CD4-positive, alpha-beta T cell treated with Interleukin-1 beta for 1 hour (primary cell): ENCODE results near the gene WDR19.
"Not testable (repeated sequence)": the region's sequence is repeated elsewhere in the genome, so short reads cannot be mapped to it uniquely, and the experiment has no call there.

Experiments used
- DNase-seq, 2 donors: peaks; one replicate each; pipeline ENCODE4 v3.0.0-alpha.2; 2020 to 2022

Gene WDR19

DNA sequence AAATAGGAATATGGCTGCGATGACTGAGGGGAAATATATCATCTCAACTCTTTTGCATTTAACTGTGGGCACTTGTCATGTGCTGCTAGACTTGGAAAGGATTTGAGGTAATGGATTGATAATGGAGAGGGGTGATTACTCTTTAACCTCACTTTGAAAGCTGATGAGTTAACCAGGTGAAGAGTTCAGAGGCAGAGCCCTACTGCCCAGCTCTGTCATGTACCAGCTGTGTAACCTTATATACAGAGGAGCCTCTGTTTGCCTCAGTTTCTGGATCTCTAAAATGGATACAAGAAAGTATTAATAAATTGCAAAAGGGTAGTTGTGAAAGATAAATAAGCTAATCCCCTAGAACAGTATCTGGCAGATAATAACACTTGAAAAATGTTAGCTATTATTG is 51.5 kb downstream of the WDR19 start:
- DNase-seq: no peak

GRCh38 chr4:39235021-39235420 is 52.7 kb downstream of the WDR19 start:
- DNase-seq: no peak

DNA sequence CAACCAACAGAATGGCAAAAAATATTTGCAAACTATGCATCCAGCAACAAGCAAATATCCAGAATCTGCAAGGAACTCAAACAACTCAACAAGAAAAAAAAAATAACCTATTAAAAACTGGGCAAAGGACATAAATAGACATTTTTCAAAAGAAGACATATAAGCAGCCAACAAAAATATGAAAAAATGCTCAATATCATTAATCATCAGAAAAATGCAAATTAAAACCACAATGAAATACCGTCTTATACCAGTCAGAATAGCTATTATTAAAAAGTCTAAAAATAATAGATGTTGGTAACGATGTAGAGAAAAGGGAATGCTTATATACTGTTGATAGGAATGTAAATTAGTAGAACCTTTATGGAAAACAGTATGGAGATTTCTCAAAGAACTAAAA is 53.4 kb downstream of the WDR19 start:
- DNase-seq: no peak

- no peak for DNase-seq
Measured at GRCh38 chr4:39237179-39237578, 54.9 kb downstream of the WDR19 start.

DNA sequence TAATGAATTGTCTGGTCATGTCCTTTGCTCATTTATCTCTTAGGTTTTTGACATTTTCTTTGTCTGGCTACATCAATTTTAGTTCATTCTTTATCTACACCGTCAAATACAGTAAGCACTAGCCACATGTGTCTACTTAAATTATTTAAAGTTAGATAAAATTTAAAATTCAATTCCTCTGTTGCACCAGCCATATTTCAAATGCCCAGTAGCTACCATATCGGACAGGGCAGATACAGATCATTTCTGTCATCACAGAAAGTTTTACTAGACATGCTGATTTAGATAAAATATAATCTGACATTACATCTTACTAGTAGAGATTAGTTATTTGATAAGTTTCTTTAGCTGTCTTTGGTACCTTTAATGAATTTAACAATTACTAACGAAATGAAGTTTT is 61.1 kb downstream of the WDR19 start:
- no peak for DNase-seq

DNA sequence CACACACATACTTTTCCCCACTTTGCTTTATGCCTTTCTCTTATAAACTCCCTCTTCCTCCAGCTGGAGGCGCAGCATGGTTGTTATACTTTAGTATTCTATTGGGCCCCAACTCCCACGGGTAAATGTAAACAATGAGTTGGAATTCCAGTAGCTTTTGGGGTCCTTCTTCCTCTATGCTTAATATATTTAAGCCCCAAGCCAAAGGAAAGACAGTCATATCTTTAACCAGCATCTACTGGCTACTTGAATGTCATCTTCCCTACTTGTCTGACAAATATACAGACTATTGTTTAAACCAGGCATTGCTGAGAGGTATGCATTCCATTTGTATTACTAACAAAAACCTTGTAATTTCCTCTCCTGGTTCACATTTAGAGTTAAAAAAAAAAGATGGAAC is 72.9 kb downstream of the WDR19 start:
- DNase-seq: no peak

DNA sequence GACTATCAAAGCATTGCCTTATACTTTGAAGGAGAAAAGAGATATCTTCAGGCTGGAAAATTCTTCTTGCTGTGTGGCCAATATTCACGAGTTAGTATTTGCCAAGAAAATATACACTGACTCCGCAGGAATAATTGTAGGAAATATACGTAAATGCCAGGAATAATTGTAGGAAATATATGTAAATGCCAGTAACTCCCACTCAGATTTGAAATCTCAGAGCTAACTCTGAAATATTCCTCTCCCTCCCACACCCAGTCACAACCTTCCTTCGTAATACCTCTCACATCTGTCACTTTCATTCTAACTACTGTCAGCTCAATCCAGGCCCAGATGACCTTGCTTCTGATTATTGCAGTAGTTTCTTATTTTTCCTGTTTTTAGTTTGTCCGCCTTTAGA is 73.5 kb downstream of the WDR19 start:
- DNase-seq: no peak

GRCh38 chr4:39256436-39256835 is 74.1 kb downstream of the WDR19 start:
- DNase-seq: no peak

DNA sequence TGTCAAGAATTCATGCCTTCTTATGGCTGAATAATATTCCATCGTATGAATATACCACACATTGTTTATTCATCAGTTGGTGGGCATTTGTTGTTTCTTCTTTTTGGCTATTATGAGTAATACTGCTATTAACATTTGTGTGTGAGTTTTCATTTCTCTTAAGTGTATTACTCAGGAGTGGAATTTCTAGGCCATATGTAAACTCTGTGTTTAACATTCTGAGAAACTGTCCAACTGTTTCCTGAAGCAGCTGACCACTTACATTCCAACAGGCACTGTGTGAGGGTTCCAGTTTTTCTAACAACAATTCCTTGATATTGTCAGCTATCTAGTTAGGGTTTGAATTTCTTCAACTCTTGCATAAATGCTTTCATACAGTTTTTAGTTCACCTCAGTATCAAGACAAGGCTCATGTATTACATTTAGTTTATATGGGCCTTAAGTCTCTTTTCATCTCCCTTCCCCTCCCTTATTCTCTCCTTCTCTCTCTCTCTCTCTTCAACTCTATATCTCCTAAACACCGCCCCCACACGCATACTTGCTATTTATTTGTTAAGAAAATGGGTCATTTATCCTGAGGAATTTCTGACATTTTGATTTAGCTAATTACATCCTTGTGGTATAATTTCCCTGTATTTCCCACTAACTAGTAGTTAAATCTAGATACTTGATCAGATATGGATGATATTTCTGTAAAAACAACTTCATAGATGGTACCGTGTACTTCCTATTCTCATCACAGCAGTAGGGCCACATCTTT is 77.4 kb downstream of the WDR19 start:
- DNase-seq: no peak

DNA sequence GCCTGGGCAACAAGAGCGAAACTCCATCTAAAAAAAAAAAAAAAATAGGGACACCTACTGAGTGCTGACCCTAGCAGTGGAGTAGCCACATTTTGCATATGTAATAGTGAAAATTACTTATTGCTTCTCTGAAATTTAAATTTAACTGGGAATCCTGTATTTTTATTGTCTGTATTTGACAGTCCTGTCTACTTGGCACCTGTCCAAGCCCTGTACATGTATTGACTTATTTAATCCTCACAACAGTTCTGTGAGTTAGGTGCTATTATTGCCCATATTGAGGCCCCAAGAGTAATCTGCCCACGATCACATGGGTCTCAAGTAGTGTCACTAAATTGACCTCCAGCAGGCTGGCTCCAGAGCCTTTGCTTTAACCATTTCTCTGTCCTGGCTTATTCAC is 81.6 kb downstream of the WDR19 start:
- DNase-seq: no peak

DNA sequence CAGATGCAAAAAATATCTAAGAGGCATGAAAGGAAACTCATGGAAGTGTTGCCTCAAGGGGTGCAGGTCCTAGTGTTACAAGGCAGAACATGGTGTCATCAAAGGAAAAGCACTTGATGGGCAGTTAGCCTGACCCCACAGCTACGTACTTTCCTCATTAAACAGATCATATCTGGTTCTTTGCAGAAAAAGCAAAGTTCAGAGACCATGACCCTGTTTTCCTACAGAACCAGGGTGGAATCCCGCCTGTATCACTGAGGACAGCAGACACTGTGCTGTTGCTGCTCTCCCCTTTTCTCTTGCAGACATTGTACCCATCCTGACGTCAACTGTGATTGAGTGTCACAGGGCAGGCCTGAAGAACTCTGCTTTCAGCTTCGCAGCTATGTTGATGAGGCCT is 92.2 kb downstream of the WDR19 start:
- DNase-seq: no peak

GRCh38 chr4:39277661-39278060 is 95.3 kb downstream of the WDR19 start:
- not testable (repeated sequence) for DNase-seq

DNA sequence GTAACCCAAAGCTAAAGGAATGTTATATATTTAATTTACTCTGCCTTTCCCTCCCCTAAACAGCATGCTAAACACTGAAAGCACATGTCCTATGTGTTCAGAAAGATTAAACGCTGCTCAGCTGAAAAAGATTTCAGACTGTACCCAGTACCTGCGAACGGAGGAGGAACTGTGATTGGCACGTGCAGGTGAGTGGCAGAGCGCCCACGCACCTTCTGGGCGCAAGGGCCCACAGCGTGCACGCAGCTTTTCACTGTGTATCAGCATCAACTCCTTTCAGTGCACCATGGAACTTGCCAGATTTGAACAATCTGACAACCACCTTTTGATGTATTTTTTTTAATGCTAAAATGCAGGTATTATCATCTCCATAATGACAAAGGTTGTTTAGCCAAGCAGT is 96.1 kb downstream of the WDR19 start:
- no peak for DNase-seq

DNA sequence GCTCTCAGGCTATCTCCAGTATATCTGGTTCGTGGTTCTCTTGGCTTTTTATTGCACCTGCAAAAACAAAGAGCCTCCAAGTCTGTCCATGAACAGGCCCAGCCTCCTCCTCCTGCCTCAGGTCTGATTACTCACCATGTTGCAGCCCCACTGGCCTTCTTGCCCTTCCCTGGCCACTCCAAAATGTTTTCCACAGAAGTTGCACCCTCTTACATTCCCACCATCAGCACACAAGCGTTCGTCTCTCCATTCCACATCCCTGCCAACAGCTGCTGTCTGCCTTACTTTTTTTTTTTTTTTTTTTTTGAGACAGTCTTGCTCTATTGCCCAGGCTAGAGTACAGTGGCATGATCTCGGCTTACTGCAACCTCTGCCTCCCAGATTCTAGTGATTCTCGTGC is 97.1 kb downstream of the WDR19 start:
- no peak for DNase-seq

DNA sequence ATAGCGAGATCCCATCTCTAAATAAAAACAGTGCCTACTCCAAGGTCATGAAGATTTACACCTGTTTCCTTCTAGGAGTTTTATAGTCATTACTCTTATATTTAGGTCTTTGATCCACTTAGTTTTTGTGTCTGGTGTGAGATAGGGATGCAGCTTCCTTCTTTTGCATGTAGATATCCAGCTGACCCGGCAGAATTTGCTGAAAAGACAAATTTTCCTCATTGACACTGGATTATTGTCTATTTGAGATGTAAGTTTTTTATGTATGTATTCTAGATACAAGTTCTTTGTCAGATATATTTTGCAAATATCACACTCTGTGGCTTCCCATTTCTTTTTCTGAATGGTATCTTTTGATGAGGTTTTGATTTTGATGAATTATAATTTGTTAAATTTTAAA is 98.4 kb downstream of the WDR19 start:
- no peak for DNase-seq

GRCh38 chr4:39285111-39285795 is 102.9 kb downstream of the WDR19 start:
- no peak for DNase-seq

DNA sequence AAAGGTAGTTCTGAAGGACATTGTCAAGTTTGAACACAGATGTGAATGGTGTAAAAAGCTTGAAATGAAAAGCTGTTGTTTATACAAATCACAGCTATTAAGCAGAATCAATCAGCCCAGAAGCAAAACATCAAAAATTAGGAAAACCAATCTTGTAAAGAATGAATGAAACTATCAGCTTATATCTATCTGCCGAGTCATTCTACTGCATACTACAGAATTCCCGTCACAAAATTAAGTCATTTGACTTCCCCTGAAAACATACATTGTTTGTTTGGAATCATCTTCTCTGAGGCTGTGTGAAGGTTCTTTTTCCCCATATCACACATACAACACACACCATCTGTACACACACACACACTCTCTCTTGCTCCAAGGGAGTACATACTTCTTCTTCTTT is 103.5 kb downstream of the WDR19 start:
- no peak for DNase-seq

DNA sequence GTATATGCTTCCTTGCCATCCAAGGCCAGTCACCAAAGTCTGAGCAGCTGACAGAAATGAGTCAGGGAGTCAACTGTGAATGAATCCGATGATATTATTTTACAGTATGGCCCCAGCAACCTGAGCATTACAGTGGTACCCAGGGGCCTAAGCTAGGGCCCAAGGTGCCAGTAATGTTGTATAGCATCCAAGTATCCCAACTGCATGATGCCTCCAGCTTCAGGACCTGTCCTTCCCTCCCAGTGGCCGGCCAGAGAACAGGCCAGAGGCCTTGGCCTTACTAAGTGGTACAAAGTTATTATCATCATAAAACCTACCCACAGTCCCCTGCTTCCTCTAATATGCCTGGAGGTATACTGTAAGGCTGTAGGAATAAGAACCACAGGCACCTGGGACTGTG is 103.9 kb downstream of the WDR19 start:
- DNase-seq: no peak

DNA sequence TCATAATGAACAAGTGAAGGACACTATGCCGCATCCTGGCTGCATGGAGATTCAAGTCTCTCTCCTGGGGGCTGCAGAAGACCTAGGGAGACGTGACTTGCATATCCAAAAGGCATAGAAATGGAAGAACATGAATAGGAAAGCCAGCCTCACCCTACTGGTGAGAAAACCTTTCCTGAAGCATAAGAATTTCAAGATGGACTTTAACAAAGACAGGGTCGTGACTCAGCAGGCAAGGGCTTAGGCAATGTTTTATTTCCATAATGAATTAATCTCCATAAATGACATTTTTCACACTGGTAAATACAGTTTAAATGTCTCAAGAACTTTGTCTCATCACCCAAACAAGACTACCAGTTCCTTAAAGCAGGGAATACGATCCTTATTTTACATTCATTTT is 104.9 kb downstream of the WDR19 start:
- DNase-seq: no peak

DNA sequence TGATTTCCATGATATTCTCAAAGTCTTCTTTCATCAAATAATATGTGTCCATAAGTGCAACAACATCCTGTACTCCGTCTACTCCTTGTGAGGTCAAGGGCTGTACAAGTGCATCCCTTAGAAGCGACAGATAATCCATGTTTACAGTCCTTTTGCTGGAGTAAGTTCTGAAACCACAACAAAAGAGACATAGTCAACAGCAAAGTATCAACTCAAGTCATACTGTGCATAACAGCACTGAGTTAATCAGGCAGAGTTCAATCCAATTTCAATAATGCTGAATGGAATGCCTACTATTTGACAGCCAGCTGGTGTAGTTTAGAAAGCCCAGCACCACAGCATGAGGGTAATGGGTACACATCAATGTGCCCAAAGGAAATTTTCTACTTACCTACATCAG is 109.4 kb downstream of the WDR19 start:
- no peak for DNase-seq

GRCh38 chr4:39292433-39292832 is 110.1 kb downstream of the WDR19 start:
- DNase-seq: not testable (repeated sequence)

DNA sequence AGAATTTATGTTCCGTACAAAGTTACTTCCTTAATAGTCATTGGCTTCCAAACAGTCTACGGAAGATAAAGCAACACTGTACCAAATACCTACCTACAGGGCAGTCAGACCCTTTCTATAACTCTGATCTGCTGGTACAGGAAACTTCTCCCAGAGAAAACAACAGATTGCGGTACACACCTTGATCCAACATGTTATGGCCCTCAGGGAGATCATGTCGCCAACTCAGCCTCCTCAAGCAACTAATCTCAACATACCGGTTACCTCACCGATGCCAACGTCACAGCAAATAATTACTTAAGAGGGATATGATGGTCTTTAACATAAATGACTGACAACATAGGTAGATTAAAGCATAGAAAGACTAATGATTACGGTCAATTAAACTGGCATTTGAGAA is 113.5 kb downstream of the WDR19 start:
- DNase-seq: no peak

DNA sequence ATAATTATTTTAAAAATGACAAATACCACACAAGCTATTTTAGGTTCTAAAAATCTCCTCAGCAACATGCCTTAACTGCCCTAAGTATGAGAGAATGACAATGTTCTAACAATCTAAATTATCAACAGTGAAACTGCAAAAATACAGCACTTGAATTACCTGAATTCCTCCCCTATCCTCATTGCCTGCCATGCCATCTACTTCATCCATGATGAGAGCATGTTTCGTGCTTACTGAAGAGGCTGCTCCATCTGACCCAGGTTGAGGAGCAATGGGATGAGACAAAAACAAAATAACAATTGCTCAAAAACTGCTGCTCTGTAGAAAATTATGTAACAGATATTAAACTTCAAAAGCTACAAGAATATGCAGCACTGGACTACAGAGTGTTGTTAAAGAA is 120.6 kb downstream of the WDR19 start:
- no peak for DNase-seq

DNA sequence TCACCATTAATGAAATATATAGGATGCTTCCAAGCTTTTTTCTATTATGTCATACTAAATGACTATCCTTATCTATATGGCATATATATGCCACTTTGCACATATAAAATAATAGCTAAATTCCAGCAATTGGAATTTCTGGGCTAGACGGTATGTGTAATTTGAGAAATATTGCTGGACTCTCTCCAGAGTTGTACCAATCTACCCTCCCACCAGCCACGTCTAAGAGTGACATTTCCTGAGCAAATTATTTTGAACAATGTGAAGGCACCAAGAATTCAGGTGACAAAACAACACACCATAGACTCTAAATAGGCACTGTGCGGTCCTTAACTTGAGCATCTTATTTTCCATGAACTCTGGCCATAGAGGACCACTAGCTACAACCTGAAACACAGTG is 121.5 kb downstream of the WDR19 start:
- no peak for DNase-seq

DNA sequence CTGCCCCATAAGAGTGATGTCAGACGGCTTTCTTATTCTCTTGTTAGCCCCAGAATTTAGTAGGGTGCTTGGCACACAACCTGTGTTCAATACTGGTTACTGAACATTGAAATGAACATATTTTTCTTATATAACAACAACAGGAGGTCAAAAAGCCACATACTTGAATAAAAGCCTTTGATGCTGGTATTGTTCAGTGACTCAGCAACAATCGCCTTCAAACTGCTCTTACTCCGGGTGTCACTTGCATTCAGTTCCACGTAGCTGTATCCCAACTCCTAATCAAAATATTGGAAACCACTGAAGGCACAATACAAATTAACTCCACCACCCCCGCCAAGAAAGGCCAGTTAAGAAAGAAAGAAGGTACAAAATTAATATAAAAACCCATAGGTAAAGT is 122.3 kb downstream of the WDR19 start:
- DNase-seq: no peak
